ENCODE data around the gene TPST1. TPM values are rescaled to one million over a fixed set of nuclear protein-coding genes. Genes with fewer than 3 reads are reported as not detected.

Gene TPST1
- total RNA-seq, 4 donors from 2014 or later: 5.4 to 58.6 (median 12.5) TPM

DNA sequence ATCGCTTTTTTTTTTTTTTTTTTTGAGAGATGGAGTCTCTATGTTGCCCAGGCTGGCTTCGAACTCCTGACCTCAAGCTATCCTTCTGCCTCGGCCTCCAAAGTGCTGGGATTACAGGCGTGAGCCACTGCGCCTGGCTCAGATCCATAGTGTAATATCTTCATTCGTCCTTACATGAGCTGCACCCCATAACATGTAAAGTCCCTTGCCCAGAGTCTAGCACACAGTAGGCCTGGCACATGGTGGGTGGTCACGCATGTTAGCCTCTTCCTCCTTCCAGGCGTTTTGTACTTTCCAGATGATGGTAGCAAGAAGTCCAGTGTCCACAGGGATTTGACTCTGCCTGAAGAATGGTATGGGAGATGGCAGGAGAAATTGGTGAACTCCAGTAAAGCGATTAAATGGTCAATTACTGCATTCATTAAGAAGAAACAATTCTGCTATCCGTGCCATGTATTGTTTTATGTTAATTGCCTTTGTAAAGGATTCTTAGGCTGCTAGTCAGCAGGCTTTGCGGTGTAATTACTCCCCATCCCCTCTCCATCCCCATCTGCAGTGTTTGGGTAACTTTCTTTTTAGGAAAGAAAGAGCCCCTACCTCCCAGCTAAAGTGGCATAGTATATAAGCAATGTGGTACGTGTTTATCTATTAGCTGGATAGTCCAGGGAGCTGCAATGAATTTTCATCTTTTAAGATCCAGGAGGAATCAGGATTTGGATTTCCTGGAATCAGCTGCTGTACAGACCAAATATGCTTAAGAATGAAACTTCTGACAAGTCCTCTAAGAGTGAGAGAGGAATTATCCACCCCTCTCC, 1.2 kb downstream of the TPST1 start:
- H3K27ac ChIP-seq: peak overlapping the region in 3 of 4 donors; percentile 17 to 76 (median 38)
- peaks cover 0 to 15% (median 0%) of the 10 kb centered on the region in 4 donors for H3K4me1 ChIP-seq

DNA sequence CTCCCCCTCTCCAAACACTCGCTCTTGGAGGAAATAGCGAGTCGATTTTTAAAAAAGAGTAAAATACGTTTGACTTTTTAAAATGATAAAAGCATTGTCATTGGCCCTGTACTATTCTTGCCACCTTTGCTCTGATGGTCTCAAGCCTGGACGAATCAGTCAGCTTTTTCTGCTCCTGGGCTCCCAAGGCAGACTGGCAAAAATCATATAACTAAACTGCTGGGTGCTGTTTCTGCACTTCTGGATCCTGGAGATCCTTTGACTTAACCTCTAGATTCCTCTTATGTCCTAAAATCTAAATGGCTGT, 1.8 kb downstream of the TPST1 start:
- no peaks in the 10 kb centered on the region for H3K36me3 ChIP-seq
- DNase-seq: no peak
- TF ChIP-seq, protein P1, sequence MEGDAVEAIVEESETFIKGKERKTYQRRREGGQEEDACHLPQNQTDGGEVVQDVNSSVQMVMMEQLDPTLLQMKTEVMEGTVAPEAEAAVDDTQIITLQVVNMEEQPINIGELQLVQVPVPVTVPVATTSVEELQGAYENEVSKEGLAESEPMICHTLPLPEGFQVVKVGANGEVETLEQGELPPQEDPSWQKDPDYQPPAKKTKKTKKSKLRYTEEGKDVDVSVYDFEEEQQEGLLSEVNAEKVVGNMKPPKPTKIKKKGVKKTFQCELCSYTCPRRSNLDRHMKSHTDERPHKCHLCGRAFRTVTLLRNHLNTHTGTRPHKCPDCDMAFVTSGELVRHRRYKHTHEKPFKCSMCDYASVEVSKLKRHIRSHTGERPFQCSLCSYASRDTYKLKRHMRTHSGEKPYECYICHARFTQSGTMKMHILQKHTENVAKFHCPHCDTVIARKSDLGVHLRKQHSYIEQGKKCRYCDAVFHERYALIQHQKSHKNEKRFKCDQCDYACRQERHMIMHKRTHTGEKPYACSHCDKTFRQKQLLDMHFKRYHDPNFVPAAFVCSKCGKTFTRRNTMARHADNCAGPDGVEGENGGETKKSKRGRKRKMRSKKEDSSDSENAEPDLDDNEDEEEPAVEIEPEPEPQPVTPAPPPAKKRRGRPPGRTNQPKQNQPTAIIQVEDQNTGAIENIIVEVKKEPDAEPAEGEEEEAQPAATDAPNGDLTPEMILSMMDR (IDR thresholded peaks at IDR 0.05): no peak
- TF ChIP-seq POLR2A (IDR thresholded peaks at IDR 0.05): no peak
- peak overlapping the region in 2 of 4 donors; percentile 70 to 92 for H3K4me3 ChIP-seq
- no peak overlapping the region for H3K27ac ChIP-seq
- no peaks in the 10 kb centered on the region for H3K9me3 ChIP-seq
- no peaks in the 10 kb centered on the region for H3K27me3 ChIP-seq
- peaks cover 0 to 15% (median 0%) of the 10 kb centered on the region in 4 donors for H3K4me1 ChIP-seq

More for the DNA sequence above, 1.2 kb downstream of the TPST1 start:
- no peak for TF ChIP-seq POLR2A (IDR thresholded peaks at IDR 0.05)
- TF ChIP-seq, protein P1 (IDR thresholded peaks at IDR 0.05): no peak
- H3K4me3 ChIP-seq: peak overlapping the region; percentile 70 to 92 (median 80)
- no peaks in the 10 kb centered on the region for H3K9me3 ChIP-seq
- no peaks in the 10 kb centered on the region for H3K36me3 ChIP-seq
- DNase-seq: no peak
- H3K27me3 ChIP-seq: no peaks in the 10 kb centered on the region

DNA sequence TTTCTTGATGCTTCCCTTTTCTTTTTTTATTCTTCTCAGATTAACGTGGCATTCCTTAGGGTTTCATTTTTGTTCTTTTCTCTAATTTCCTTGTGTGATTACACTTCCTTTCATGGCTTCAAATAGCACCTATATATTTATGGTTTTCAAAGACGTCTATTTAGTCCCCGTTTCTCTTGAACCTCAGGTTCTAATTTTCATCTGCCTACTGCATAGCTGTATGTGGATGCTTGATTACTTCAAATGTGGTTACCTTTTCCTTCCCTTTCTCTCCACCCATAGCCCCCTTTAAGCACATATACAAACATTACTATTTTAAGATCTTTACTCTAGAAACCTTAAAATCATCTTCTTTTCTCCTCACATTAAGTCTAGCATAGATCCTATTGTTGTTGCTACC, 2.4 kb downstream of the TPST1 start:
- Histone ChIP-seq H3K27me3 (no peaks in the 10 kb centered on the region), H3K27ac (no peak overlapping the region), H3K4me1 (peaks cover 0 to 15% (median 0%) of the 10 kb centered on the region in 4 donors), H3K36me3 (no peaks in the 10 kb centered on the region), H3K9me3 (no peaks in the 10 kb centered on the region), H3K4me3 (no peak overlapping the region)
- TF ChIP-seq POLR2A (IDR thresholded peaks at IDR 0.05): no peak
- TF ChIP-seq, protein P1 (IDR thresholded peaks at IDR 0.05): no peak
- no peak for DNase-seq

DNA sequence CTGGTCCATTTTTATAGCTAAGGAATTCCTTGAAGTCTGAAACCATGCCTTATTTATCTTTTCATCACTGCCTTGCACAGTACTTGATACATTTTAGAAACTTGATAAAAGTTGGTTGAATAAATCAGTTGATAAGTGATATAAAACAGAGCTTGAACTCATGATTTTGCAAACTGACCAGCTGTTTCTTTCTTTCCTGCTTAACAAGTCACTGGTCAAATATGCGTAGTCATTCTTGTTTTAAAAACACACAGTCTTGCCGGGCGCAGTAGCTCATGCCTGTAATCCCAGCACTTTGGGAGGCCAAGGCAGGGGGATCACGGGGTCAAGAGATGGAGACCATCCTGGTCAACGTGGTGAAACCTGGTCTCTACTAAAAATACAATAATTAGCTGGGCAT, 6.3 kb downstream of the TPST1 start:
- no peaks in the 10 kb centered on the region for H3K27me3 ChIP-seq
- DNase-seq: no peak
- no peaks in the 10 kb centered on the region for H3K36me3 ChIP-seq
- no peak overlapping the region for H3K4me3 ChIP-seq
- no peaks in the 10 kb centered on the region for H3K9me3 ChIP-seq
- H3K27ac ChIP-seq: peak overlapping the region in 2 of 4 donors; percentile 25 to 44
- TF ChIP-seq POLR2A (IDR thresholded peaks at IDR 0.05): no peak
- TF ChIP-seq, protein P1 (IDR thresholded peaks at IDR 0.05): no peak
- H3K4me1 ChIP-seq: no peaks in the 10 kb centered on the region

DNA sequence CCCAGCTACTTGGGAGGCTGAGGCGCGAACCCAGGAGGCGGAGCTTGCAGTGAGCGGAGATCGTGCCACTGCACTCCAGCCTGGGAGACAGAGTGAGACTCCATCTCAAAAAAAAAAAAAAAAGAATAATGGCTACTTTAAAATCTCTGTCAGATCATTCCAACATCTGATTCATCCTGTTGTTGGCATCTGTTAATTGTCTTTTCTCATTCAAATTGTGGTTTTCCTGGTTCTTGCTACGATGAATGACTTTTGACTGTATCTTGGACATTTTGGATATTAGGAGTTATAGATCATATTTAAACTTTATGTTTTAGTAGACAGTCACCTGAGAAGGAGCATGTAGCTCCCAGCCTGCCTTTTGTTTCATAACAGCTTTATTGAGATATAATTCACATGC, 8.5 kb downstream of the TPST1 start:
- DNase-seq: no peak
- H3K4me1 ChIP-seq: no peaks in the 10 kb centered on the region

More for the DNA sequence above, 8.5 kb downstream of the TPST1 start:
- H3K4me3 ChIP-seq: no peak overlapping the region
- TF ChIP-seq, protein P1 (IDR thresholded peaks at IDR 0.05): no peak
- no peak for TF ChIP-seq POLR2A (IDR thresholded peaks at IDR 0.05)
- H3K27ac ChIP-seq: no peak overlapping the region
- H3K36me3 ChIP-seq: no peaks in the 10 kb centered on the region
- no peaks in the 10 kb centered on the region for H3K9me3 ChIP-seq
- no peaks in the 10 kb centered on the region for H3K27me3 ChIP-seq

Data from Peyer's patch (tissue), 4 donors.